Forelimb muscle (tissue), 1 donor: ENCODE measurements around the gene GIT1. TPM values are rescaled to one million over a fixed set of nuclear protein-coding genes. Genes with fewer than 3 reads are reported as not detected.

Source experiments
- DNase-seq: peaks from one replicate; pipeline ENCODE4 v3.0.0-alpha.2; 2013; ENCODE audit warnings: low read depth
- polyA plus RNA-seq: library from polyadenylated mRNA; unstranded; fragments of 120-200 nt; gene quantifications from one replicate; pipeline ENCODE4 v1.2.1, GENCODE V29; 2013; ENCODE audit not compliant: insufficient read length

Gene GIT1
- polyA plus RNA-seq, 1 donor, result 30.3 TPM

DNA sequence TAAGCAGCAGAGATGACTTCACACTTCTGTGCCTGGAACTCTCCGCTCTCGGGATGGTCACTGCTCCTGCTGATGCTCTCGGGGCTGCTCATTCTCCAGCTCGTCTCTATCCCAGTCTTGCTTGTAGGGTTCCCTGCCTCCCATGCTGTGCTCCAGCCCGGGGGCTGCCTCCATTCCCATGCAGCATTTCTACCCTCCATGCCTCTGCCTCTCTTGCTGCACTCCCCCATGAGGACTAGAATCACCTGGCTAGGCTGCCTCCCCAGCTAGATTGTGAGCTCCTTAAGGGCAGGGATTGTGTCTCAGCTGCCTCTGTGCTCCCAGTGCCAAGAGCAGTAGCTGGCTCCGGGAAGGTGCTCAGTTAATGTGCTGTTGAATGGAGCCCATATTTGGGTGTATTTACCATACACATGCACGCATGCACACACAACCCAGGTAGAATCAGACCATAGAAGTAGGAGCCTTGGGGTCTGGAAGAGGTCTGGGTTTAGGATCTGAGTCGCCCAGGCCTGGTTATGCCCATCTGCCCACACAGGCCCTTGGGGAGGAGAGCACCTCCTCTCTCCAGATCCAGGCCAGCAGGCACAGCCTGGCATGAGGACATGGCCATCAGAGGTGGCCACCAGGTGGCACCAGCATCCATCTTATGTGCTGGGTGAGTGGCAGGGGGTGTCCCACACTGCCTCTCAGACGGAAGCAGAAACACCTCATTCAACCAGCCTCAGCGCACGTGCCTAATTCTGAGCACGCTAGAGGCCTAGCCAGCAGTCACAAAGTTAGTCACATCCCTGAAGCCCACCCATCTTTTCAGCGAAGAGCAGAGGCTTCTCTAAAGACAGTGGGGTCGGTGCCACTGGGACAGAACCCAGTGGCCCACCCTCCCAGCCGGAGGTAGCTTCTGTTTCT is 9.3 kb downstream of the GIT1 start:
- DNase-seq, result no peak

DNA sequence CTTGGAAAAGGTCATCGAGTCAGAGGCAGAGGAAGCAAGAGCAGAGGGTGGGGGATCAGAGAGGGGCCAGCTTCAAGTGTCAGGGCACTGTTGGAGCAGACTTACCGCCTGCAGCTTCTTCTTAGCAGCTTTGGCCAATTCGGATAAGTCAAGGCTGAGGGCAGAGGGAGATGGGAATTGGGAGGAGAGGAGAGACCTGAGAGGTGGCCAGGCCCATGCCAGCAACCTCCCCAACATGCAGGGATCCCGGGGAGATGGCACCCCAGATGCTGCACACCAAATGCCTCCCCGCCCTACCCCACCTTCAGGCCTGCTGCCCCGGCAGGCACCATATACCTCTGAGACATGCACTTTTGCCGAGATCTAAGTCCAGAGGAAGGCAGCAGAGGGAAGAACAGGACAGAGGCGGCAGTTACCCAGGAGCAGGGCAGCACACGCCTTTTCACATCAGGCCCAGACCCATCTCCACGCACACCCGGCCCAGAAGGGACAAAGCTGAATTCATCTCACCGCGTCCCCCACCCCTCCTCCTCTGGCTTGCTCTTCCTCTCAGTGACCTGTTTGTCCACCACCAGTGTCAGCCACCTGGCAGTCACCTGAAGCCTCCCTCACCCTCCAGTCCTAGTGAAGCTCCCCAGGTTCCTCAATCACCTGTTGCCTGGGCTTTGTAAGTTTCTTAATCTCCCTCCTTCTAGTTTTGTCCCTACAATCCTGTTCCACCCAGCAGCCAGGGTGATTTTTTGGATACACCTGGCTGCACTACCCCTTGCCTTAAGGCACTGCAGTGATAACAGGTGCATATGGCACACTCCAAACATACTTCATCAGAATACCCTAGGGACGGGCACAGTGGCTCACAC is 10.6 kb downstream of the GIT1 start:
- DNase-seq, result no peak

DNA sequence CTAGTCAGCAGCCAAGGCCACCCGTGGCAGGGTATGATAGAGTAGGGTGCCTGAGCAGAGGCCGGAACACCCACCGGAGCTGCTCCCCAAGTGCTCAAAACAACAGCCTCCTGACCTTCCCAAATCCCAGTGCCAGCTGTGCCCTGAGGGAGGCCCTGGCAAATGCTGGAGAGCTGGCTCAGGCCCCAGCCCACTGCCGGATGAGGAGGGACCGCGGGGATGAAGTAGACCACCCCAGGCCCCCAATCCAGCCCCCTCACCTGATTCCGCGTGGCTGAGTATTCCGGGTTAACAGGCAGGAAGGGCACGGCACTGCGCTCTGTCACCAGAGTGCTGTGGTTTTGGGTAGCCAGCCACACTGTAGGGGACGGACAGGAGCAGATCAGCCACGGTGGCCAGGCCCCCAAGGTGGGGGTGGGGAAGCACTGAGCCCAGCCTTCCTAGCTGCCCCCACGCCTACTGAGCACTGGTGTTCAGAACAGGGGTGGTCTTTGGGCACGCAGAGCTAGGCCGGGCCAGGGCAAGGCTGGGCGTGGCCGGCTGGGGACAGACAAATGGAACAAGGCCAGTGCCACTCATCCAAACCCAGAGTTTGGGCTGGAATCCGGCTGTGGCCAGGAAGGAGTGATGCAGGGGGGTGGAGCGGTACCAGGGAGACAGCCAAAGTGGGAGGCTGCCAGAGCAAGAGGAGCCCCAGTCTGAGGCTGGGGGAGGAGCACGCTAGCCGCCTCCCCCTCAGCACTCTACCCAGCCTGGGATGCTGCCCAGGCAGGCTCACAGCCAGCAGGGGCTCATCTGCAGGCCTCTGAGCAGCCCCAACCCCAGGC is 11.8 kb downstream of the GIT1 start:
- no peak for DNase-seq

DNA sequence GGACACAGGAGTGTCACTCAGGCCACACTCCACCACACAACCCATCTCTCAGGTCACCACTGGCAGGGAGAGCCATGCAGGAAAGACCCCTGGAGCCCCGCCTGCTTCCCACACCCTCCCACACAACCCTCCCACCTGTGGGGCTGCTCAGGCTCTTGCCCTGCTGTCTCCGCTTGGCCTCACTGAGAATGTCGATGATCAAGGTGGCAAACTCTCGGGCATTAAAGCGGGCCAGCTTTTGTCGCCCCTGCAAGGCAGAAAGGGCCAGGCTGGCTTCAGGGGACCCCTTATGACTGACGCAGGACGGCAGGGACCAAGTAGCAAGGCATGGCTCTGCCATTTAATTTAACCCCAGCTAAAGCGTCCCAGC is 12.5 kb downstream of the GIT1 start:
- DNase-seq, result no peak

DNA sequence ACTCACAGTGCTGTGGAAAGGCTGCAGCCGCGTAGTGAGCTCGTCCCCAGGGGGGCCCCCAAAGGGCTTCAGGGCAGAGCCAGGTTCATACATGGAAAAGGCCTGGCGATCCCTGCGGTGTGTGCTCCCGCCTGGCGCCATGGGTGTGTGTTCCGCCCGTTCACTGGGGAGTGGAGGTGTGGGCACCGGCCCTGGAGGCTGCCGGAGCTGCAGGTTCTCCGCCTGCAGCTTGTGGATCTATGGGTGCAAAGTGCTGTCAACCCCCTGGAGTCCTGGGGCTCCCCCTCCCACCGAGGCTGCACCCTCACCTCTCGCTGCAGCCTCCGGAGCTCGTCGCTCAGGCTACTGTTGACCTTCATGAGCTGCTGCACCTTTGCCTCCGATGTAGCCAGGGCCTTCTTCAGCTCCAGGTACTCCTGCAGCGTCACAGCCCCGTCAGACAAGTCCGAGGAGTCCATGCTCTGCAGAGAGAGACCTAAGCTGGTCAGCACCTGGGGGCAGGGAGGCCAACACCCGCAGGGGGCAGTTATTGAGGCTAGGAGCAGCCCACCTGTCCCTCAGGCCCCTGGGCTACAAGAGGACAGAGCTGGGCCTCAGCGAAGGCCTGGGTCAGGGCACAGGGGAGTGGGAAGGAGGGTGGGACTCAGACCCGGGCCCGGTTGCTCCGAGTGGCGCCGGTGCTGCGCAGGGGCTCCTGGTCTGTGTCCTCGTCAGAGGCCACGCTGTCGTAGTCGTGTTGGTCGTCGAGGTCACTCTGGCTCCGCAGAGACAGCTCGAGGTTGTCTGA is 13.0 kb downstream of the GIT1 start:
- DNase-seq, result no peak

DNA sequence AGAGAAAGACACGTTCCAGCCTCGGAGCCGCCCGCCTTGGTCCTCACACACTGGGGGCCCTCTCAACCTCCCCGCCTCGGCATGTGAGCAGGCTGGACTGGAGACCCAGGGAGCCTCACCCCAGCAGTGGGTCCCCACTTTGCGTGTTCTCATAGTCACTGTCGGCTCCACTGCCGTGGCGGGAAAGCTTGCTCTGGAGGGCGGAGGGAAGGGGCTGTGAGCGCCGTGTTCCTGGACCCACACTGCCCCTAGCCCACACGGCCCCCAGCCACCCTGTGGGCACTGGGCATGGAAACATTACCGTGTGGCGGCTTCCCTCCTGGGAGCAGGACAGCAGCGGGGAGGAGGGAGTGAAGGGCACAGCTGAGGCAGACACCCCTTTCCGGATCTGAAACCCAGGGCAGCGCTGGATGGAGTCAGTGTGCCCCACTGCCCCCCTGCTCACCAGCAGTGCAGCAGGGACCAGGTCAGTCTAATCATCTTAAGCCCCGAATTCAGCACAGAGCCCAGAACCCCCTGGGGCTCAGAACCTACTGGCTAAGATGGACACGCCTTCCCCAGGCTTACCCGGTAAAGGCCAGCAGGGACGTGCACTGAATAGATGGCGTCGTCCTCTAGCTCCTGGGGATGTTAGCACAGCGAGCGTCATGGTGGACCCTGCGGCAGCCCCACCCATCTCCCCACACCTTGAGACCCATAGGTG is 13.8 kb downstream of the GIT1 start:
- DNase-seq, result no peak

DNA sequence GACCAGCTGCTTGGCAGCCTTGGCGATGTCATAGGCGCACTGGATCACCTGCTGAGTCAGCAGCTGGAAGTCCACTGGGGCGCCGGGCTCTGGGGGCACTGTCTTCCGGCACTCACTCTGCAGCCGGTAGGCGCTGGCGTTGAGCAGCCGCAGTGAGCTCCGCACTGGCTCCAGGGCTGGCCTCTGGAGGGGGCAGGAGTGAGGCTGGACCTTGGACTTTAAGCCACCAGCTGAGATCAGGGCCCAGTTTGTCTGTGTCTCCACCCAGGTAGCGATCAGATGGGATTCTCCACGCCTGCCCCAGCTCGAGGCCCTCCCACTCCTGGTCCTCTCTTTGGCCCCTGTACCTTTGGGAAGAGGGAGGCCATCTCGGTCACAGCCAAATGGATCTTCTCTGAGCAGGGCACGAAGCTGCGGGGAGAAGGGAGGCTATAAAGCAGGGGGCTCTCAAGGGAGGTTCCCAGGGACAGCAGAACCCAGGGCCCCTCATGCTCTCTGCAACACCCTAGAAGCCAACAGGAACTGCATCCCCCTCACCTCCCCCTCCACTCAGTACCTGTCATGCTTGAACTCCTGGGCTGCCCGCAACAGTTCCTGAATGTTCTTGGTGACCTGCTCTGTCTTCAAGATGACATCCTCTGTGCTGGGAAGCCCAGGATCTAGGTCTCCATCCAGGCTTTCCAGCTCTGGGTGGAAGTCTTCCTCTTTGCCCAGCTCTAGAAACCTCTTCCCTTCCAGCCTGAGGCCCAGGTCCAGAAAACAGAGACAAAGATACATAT is 14.5 kb downstream of the GIT1 start:
- DNase-seq, result no peak

DNA sequence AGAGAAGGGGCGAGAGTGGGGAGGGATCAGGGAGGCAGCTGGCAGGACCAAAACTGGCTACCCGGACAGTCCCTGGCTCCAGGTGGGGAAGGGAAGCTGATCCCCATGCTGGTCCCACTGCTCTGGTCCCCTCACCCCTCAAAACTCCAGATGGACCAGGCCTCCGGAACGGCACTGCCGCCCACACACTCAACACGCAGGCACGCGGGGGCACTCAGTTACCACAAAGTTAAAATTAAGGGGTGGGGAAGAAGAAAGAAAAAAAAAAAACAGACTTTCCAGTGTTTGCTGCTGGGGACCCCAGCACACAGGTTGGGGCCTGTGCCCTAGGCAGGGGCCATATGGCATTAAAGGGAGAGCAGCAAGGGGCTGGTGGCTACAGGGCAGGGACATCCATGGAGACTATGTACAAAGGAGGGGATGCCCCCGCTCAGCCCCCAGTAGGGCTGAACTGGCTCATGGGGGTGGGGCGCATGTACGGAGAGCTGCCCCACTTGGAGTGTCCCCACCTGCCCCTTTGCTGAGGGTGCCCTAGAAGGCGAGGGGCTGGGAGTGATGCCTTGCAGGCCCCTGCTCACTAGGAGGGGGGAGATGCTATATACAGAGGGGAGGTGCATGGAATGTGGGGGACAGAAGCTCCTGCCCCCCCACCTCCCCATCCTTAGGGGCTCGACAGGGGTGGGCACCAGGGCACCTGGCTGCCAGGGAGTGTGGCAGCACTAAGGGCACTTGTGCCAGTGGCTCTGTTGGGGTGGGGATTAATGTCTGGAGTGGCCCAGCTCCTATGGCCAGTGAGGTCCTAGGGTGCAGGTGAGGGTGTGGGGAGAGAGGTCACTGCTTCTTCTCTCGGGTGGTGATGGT is 15.3 kb downstream of the GIT1 start:
- no peak for DNase-seq

DNA sequence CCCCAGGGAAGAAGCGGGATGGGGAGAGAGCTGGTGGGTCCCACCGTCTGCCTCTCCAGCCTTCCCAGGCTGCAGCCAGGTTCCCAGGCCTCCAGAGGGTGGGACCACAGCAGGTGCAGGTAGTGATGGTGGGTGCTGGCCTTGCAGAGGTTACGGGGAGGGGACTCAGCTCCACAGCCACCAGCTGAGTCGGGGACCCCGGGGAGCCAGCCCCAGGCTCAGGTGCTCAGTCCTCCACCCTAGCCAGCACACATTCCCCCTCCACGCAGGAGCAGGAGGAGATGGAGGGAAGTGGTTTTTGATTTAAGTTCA is 15.9 kb downstream of the GIT1 start:
- DNase-seq, result no peak

DNA sequence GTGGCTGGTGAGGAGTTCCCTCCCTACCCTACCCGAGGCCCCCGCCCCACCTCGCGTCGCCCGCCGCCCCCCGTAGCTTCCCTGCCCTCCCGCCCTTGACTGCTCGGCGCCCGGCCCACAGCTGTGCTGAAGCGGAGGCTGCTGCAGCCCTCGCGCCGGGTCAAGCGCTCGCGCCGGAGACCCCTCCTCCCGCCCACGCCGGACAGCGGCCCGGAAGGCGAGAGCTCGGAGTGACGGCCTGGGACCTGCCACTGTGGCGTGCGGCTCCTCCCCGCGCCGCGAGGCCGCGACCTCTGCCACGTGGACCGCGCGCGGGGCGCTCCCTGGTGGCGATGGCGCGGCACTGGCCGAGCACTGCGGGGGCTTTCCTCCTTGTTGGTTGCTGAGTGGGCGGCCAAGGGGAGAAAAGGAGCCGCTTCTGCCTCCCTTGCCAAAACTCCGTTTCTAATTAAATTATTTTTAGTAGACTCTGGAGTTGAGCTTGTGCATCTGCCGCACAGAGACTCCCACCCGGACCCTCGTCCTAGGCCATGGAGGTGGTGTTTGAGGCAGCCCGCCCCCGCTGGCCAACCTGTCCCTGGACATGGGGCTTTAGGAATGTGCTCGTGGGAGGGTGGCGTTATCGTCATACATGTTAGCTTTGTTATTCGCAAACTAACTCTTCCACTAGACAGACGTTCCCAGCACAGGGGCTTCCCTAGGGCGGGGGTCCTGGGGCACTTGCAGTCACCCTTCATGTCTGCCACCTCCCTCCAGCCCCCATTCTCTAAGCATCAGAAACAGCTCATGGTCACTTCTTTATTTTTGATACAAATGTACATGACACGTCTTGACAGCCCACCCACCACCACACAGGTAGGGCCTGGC is 16.5 kb downstream of the GIT1 start:
- no peak for DNase-seq

DNA sequence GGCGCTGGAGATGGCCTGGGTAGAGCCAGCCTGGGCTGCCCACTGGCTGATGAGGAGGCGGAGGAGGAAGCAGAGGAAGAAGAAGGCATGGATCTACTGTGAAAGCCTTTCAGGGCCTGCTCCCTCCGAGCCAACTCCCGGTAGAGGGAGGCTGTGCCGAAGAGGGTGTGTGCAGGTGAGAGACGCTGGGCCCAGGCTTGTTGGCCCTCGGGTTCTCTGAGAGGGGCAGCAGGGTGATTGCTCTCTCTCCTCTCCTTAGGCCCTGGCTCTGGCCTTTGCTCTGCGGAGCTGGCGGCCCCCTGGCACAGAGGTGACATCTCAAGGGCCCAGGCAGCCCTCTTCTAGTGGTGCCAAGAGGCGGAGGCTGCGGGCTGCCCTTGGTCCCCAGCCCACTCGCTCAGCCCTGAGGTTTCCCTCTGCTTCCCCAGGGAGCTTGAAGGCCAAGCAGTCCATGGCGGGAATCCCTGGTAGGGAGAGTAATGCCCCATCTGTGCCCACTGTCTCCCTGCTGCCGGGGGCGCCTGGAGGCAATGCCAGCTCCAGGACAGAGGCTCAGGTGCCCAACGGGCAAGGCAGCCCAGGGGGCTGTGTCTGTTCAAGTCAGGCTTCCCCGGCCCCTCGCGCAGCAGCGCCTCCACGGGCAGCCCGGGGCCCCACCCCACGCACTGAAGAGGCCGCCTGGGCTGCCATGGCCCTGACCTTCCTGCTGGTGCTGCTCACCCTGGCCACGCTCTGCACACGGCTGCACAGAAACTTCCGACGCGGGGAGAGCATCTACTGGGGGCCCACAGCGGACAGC is 17.4 kb downstream of the GIT1 start:
- DNase-seq, result no peak

DNA sequence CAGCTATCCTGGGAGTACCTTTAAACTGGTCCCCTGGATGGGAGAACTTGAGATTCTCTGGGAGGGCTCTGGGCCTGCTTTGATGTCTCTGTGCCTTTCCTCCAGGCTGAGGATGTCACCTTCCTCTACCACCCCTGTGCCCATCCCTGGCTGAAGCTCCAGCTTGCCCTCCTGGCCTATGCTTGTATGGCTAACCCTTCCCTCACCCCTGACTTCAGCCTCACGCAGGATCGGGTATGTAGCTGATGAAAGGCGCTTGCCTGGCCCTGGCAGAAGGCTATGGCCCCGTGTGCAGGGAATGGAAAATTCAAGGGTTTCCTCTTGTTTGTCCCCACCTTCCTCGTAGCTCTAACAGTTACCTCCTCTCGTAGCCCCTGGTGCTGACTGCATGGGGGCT is 18.0 kb downstream of the GIT1 start:
- no peak for DNase-seq

DNA sequence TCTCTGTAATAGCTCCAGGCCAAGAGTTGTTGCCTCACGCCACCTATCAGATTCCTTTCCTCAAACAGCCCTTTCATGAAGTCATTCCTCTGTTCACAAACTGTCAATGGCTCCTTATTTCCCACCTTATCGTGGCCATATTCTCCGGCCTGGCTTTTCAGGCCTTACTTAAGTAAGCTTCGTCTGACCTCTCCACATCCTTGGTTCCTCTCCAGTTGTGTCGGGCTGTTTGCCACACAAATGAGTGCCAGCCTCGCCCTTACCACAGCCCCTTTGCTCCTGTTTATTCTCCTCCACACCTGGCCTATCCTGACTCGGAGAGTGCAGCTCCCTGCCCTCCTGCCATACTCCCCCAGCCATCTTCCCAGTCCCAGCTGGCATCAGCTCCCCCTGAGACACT is 18.9 kb downstream of the GIT1 start:
- no peak for DNase-seq

DNA sequence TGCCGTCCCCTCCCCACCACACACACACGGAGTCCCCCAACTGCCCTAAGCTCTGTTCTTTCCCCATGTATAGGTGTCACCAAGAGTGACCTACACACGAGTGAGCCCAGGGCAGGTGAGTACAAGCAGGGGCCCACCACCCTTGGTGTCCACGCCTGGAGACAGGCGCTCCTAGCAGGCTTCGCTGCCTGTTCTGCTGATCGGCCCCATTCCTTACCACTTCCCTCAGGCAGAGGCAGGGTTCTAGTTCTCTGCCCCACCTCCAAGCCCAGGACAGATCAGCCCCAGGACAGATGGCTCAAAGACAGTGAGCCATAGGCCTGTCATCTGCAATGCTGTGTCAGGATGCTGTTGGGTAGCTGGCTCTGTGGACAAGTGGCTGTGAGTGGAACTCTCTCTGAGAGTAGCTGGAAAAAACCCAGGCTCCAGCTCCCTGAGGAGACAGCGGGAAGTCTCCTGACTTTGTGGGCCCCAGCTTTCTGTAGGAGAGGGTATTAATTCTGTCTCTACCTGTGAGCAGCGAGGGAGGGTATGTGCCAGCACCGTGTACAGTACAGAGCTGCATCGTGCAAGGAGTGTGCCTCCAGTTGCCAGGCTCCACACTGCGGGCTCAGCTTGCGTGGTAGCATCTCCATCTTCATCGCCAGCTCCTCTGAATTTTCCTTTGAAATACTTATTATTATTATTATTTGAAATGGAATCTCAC is 20.1 kb downstream of the GIT1 start:
- DNase-seq, result no peak

DNA sequence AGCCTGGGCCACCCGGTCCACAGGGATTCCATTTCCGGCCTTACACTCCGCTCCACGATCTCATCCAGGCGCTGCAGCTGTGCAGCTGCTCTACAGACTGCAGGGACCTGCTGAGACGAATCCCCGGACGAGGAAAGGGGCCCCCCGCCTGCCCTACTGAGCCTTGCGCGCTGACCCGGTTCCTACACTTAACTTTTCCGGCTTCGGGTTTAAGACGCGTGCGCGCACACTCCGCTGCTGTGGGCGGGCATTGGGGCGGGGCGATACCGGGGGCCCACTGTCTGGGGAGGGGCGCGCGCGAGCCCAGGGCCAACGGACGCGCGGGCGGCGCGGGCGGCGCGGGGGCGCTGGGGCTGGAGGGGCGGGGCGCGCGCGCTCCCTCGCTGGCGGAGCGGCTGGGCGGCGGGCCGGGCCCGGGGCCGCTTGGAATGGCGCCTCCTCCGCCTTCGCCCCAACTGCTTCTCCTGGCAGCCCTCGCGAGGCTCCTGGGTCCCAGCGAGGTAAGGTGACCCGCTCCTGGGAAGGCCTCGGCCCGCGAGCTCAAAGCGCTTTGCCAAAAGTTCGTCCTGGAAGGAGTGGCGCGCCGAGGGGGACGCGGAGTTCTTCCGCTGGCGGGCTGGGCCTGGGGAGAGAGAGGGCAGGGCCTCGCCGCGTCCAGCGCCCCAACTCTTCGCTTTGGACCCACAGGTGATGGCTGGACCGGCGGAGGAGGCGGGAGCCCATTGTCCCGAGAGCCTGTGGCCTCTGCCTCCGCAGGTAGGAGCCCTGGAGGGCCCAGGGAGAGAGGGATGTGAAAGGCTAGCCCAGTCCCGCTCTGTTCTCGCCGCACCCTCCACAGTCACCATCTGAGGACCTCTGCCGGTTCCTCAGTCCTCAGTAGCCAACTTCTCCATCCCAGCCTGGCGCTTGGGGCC is 20.9 kb downstream of the GIT1 start, which contains the start of gene TP53I13:
TSS of gene TP53I13 (plus strand) at position 371 of the 914 bp plus-strand sequence. CDS start at position 429, 58 bp downstream.
- DNase-seq, result no peak
